ENCODE measurements around the gene NCBP3. TPM values are rescaled to one million over a fixed set of nuclear protein-coding genes. Genes with fewer than 3 reads are reported as not detected.

NCBP3 gene
- total and polyA plus RNA-seq, 4 donors: 4.6 to 17.1 (median 8.3) TPM

DNA sequence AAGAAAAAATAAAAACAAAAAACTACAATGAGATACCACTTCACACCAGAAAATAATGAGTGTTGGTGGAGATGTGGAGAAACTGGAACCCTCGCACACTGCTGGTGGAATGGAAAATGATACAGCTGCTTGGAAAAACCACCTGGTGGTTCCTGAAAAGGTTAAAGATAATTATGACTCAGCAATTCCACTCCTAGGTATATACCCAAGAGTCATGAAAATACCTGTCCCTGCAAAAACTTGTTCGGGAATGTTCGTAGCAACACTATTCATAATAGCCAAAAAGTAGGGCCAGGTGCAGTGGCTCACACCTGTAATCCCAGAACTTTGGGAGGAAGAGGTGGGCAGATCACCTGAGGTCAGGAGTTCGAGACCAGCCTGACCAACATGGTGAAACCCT, 36.9 kb downstream of the NCBP3 start:
- no peaks in the 10 kb centered on the region for H3K27me3 ChIP-seq (ENCODE audit: control insufficient read depth in 4 of 4, insufficient read depth in 4 of 4, low read length in 3 of 4)
- WGBS: 97% methylated on average over 4 of the region's 4 CpGs

More for the DNA sequence above, 36.9 kb downstream of the NCBP3 start:
- Histone ChIP-seq H3K27ac (ENCODE audit: low read depth in 1 of 2, low read length in 2 of 2) (no peak overlapping the region), H3K4me3 (ENCODE audit: low read depth in 1 of 3, low read length in 3 of 3) (no peak overlapping the region), H3K4me1 (ENCODE audit: control insufficient read depth in 4 of 4, insufficient read depth in 4 of 4, low read length in 3 of 4) (peaks cover 2 to 10% (median 6%) of the 10 kb centered on the region in 4 donors), H3K9ac (ENCODE audit: low read depth in 1 of 2, low read length in 2 of 2) (no peak overlapping the region), H3K9me3 (ENCODE audit: control insufficient read depth in 4 of 4, low read length in 3 of 4) (no peaks in the 10 kb centered on the region), H3K36me3 (ENCODE audit: control insufficient read depth in 4 of 4, insufficient read depth in 3 of 4, low read depth in 1 of 4, low read length in 3 of 4) (peaks cover 3 to 48% (median 16%) of the 10 kb centered on the region in 4 donors)
- TF ChIP-seq, protein P1, sequence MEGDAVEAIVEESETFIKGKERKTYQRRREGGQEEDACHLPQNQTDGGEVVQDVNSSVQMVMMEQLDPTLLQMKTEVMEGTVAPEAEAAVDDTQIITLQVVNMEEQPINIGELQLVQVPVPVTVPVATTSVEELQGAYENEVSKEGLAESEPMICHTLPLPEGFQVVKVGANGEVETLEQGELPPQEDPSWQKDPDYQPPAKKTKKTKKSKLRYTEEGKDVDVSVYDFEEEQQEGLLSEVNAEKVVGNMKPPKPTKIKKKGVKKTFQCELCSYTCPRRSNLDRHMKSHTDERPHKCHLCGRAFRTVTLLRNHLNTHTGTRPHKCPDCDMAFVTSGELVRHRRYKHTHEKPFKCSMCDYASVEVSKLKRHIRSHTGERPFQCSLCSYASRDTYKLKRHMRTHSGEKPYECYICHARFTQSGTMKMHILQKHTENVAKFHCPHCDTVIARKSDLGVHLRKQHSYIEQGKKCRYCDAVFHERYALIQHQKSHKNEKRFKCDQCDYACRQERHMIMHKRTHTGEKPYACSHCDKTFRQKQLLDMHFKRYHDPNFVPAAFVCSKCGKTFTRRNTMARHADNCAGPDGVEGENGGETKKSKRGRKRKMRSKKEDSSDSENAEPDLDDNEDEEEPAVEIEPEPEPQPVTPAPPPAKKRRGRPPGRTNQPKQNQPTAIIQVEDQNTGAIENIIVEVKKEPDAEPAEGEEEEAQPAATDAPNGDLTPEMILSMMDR (IDR thresholded peaks at IDR 0.05; ENCODE audit: low read depth, low read length, missing input control): no peak
- TF ChIP-seq JUND (IDR thresholded peaks at IDR 0.05) (no peak), NR2F2 (IDR thresholded peaks at IDR 0.05) (no peak), GABPA (IDR thresholded peaks at IDR 0.05 in 1 of 2, conservative IDR thresholded peaks at IDR 0.05 in 1 of 2) (no peak), MAX (IDR thresholded peaks at IDR 0.05) (no peak), EGR1 (IDR thresholded peaks at IDR 0.05; ENCODE audit: low read depth in 2 of 2) (no peak), YY1 (IDR thresholded peaks at IDR 0.05) (no peak), RXRA (IDR thresholded peaks at IDR 0.05) (no peak), ATF3 (IDR thresholded peaks at IDR 0.05) (no peak), REST (IDR thresholded peaks at IDR 0.05) (no peak), FOXA1 (IDR thresholded peaks at IDR 0.05) (no peak), HNF4G (IDR thresholded peaks at IDR 0.05) (no peak), RAD21 (IDR thresholded peaks at IDR 0.05) (no peak), TAF1 (conservative IDR thresholded peaks at IDR 0.05) (no peak)
- TF ChIP-seq, protein P2, sequence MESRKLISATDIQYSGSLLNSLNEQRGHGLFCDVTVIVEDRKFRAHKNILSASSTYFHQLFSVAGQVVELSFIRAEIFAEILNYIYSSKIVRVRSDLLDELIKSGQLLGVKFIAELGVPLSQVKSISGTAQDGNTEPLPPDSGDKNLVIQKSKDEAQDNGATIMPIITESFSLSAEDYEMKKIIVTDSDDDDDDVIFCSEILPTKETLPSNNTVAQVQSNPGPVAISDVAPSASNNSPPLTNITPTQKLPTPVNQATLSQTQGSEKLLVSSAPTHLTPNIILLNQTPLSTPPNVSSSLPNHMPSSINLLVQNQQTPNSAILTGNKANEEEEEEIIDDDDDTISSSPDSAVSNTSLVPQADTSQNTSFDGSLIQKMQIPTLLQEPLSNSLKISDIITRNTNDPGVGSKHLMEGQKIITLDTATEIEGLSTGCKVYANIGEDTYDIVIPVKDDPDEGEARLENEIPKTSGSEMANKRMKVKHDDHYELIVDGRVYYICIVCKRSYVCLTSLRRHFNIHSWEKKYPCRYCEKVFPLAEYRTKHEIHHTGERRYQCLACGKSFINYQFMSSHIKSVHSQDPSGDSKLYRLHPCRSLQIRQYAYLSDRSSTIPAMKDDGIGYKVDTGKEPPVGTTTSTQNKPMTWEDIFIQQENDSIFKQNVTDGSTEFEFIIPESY (IDR thresholded peaks at IDR 0.05): no peak
- DNase-seq (ENCODE audit: low spot score): no peak
